Lung (tissue), 12 donors: Measurements from ENCODE around the gene AGAP1. TPM values are rescaled to one million over a fixed set of nuclear protein-coding genes. Genes with fewer than 3 reads are reported as not detected.

Experiments
- ATAC-seq: fragments of 200-7000 bp; cut with Tn5 transposase; one replicate; pipeline ENCODE4 v1.9.1; 2020; ENCODE audit warnings: moderate number of reproducible peaks; ENCODE audit not compliant: insufficient read depth, low FRiP score
- DNase-seq, 3 donors: peaks; one replicate each; pipeline ENCODE4 v3.0.0-alpha.2; 2013 to 2017
- H3K27ac ChIP-seq, 2 donors: one replicate each; pipeline ENCODE4 v1.5.1; 2013; ENCODE audit warnings: mild to moderate bottlenecking in 2 of 2, moderate library complexity in 2 of 2, control low read depth in 1 of 2, inconsistent platforms in 1 of 2, low read depth in 1 of 2, low read length in 1 of 2
- H3K27me3 ChIP-seq, 3 donors: one replicate each; pipeline ENCODE4 v1.5.1; 2013; ENCODE audit warnings: low read length in 2 of 3; ENCODE audit not compliant: control insufficient read depth in 3 of 3, insufficient read depth in 3 of 3
- H3K36me3 ChIP-seq, 4 donors: one replicate each; pipeline ENCODE4 v1.5.1; 2013; ENCODE audit warnings: low read length in 4 of 4, mild to moderate bottlenecking in 1 of 4, moderate library complexity in 1 of 4; ENCODE audit not compliant: control insufficient read depth in 4 of 4, insufficient read depth in 4 of 4
- H3K4me1 ChIP-seq, 5 donors: one replicate each; pipeline ENCODE4 v1.5.1; 2013; ENCODE audit warnings: low read length in 5 of 5, mild to moderate bottlenecking in 2 of 5, moderate library complexity in 1 of 5; ENCODE audit not compliant: control insufficient read depth in 5 of 5, insufficient read depth in 5 of 5
- H3K4me3 ChIP-seq: one replicate; pipeline ENCODE4 v1.5.1; 2013; ENCODE audit warnings: mild to moderate bottlenecking, control low read depth, moderate library complexity
- H3K9ac ChIP-seq, 2 donors: one replicate each; pipeline ENCODE4 v1.5.1; 2013; ENCODE audit warnings: low read length in 2 of 2, control low read depth in 1 of 2; ENCODE audit not compliant: insufficient read depth in 1 of 2
- H3K9me3 ChIP-seq, 4 donors: one replicate each; pipeline ENCODE4 v1.5.1; 2013; ENCODE audit warnings: low read length in 3 of 4, mild to moderate bottlenecking in 1 of 4, moderate library complexity in 1 of 4; ENCODE audit not compliant: control insufficient read depth in 4 of 4, insufficient read depth in 3 of 4
- WGBS, 2 donors: extraction: QIAGEN DNeasy Blood & Tissue Kit; methylation state at CpG; one replicate each; pipeline ENCODE4 v1.1.7; 2013; 5-methylcytosine and 5-hydroxymethylcytosine counted together
- polyA plus RNA-seq, 2 donors: library from polyadenylated mRNA; stranded (reverse); fragments of 200-250 nt; gene quantifications; one replicate each; pipeline ENCODE4 v1.2.1, GENCODE V29; 2013
- total RNA-seq, 2 donors: library from RNA; depleted of rRNA in 1 of 2; stranded (reverse); fragments of >200 nt in 1 of 2; gene quantifications; one replicate each; pipeline ENCODE4 v1.2.1, GENCODE V29; 2014 to 2021
- TF ChIP-seq, protein P1 (sequence below): IDR thresholded peaks from 2 replicates; pipeline ENCODE4 v1.5.1; 2012; ENCODE audit warnings: mild to moderate bottlenecking; ENCODE audit errors: control extremely low read depth, extremely low read depth
- donor health status: control.
- donor health status: control.
- donor health status: Bipolar disorder and iron deficiency.
- donor health status: healthy.
- donor health status: DM: yes; HTN: yes; CAD: no.

AGAP1 gene
- total and polyA plus RNA-seq, 4 donors, result 6.6 to 39.4 (median 20.2) TPM

DNA sequence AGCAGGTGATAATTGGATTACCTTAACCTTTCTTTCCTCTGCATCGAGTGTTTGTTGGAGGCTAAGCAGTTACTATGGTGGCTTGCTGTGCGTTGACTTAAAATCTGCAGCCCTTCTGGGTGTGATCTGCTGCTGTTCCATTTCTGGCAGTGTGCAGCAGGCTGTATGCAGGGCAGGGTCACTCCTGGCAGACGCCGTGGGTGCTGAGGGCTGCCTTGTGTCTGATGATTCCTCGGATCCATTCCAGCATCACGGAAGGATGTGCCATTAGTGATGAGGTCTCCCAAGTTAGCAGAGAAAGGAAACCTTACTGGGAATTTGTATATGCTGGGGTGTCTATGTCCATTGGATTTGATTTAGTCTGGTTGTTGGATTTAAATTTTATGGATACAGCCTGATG lies 310.8 kb downstream of the AGAP1 start:
- no peaks in the 10 kb centered on the region for H3K4me1 ChIP-seq
- no peaks in the 10 kb centered on the region for H3K27me3 ChIP-seq
- TF ChIP-seq, protein P1, sequence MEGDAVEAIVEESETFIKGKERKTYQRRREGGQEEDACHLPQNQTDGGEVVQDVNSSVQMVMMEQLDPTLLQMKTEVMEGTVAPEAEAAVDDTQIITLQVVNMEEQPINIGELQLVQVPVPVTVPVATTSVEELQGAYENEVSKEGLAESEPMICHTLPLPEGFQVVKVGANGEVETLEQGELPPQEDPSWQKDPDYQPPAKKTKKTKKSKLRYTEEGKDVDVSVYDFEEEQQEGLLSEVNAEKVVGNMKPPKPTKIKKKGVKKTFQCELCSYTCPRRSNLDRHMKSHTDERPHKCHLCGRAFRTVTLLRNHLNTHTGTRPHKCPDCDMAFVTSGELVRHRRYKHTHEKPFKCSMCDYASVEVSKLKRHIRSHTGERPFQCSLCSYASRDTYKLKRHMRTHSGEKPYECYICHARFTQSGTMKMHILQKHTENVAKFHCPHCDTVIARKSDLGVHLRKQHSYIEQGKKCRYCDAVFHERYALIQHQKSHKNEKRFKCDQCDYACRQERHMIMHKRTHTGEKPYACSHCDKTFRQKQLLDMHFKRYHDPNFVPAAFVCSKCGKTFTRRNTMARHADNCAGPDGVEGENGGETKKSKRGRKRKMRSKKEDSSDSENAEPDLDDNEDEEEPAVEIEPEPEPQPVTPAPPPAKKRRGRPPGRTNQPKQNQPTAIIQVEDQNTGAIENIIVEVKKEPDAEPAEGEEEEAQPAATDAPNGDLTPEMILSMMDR, result no peak
- H3K27ac ChIP-seq, result no peak overlapping the region
- H3K9ac ChIP-seq, result no peak overlapping the region
- peaks cover 0 to 20% (median 12%) of the 10 kb centered on the region in 4 donors for H3K36me3 ChIP-seq
- ATAC-seq, result no peak
- WGBS, 2 donors, result 79 to 81% methylated on average over 6 of the region's 6 CpGs
- DNase-seq, result no peak
- H3K4me3 ChIP-seq, result no peak overlapping the region
- H3K9me3 ChIP-seq, result no peaks in the 10 kb centered on the region

GRCh38 chr2:235806986-235807750 lies 313.3 kb downstream of the AGAP1 start:
- no peak for ATAC-seq
- Histone ChIP-seq H3K9me3 (no peaks in the 10 kb centered on the region), H3K27me3 (no peaks in the 10 kb centered on the region), H3K9ac (no peak overlapping the region), H3K27ac (no peak overlapping the region), H3K4me1 (no peaks in the 10 kb centered on the region), H3K36me3 (peaks cover 0 to 13% (median 2%) of the 10 kb centered on the region in 4 donors), H3K4me3 (no peak overlapping the region)
- TF ChIP-seq, protein P1, result no peak
- DNase-seq, result no peak
- 91 to 92% methylated on average over 29 of the region's 29 CpGs for WGBS, 2 donors

GRCh38 chr2:235808366-235808765 lies 314.5 kb downstream of the AGAP1 start:
- TF ChIP-seq, protein P1, result no peak
- no peak overlapping the region for H3K9ac ChIP-seq
- DNase-seq, result no peak
- H3K4me3 ChIP-seq, result no peak overlapping the region
- WGBS, 2 donors, result 91 to 94% methylated on average over 10 of the region's 10 CpGs
- H3K4me1 ChIP-seq, result no peaks in the 10 kb centered on the region
- no peak for ATAC-seq
- H3K27ac ChIP-seq, result no peak overlapping the region
- no peaks in the 10 kb centered on the region for H3K27me3 ChIP-seq
- no peaks in the 10 kb centered on the region for H3K9me3 ChIP-seq
- H3K36me3 ChIP-seq, result peaks cover 0 to 15% (median 6%) of the 10 kb centered on the region in 4 donors
